GOT3 (cell line): ENCODE results near the gene RASL11B.

Experiments used
- DNase-seq: peaks from one replicate; lab custom pipeline; 2025; ENCODE audit warnings: mixed read lengths; lab: John Stamatoyannopoulos, UW

The RASL11B gene

DNA sequence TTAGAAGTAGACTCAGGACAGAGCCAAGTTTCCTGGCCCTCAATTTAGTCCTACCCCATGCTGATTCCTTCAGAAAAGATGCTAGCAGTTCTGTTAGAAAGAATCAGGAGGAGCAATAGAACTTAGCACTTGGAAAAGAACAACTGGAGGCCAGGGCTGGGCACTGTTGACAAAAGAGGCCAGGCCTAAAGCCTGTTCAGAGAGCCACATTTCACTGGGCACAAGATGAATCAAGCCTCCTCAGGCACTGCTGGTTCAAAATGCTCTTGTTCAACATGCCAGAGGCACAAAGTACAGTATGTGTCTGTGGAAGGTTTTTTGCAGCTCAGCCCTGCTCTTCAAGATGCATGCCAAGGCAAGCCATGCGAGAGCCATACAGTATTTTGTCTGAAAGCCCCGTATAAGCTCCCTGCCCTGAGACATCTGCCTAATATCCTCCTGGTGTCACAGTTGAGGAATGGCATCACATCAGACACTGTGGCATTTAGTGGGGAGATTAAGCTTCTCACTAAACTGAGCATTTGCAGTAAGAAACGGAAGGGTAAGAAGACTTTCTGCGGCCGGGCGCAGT is 53.7 kb downstream of the RASL11B start:
- no peak for DNase-seq
